Posterior vena cava (tissue), 2 donors: ENCODE data around the gene IST1. TPM values are rescaled to one million over a fixed set of nuclear protein-coding genes. Genes with fewer than 3 reads are reported as not detected.

Experiments
- DNase-seq: peaks from one replicate; pipeline ENCODE4 v3.0.0-alpha.2; 2020; ENCODE audit warnings: low spot score
- intact Hi-C, 2 donors: fragments of 100-400 bp; cut with DNase I; formaldehyde crosslinking; loops; one replicate each; pipeline versions ENCODE4 v1.14.1 to v1.14.2; 2022 to 2023
- total RNA-seq, 2 donors: library from RNA; stranded (reverse); fragmentation: NEBNext Ultra II Directional; extraction: Animal tissue kit (Norgen Biotek cat#: 25700); gene quantifications; one replicate each; pipeline ENCODE4 v1.2.1, GENCODE V29; 2021
- donor health status: DM: yes; HTN: yes; CAD: no.
- donor health status: DM: yes; HTN: yes; CAD: no.

Gene IST1
- total RNA-seq, 2 donors from 2014 or later: 105 to 117 TPM

- intact Hi-C loops: no loop called here
- DNase-seq: no peak
Observed at GRCh38 chr16:71911121-71911520, 15.8 kb downstream of the IST1 start.

GRCh38 chr16:71912534-71913275 is 17.4 kb downstream of the IST1 start:
- no peak for DNase-seq
- intact Hi-C loops: no loop called here

GRCh38 chr16:71914802-71915201 is 19.5 kb downstream of the IST1 start:
- intact Hi-C loops: no loop called here
- DNase-seq: no peak

- DNase-seq: no peak
- intact Hi-C loops: no loop called here
Observed at GRCh38 chr16:71915350-71915749, 20.0 kb downstream of the IST1 start.

- DNase-seq: no peak
- intact Hi-C loops: no loop called here
Observed at GRCh38 chr16:71916397-71916920, 21.1 kb downstream of the IST1 start.

GRCh38 chr16:71917900-71918299 is 22.6 kb downstream of the IST1 start:
- intact Hi-C loops: no loop called here
- DNase-seq: no peak

GRCh38 chr16:71919035-71919434 is 23.7 kb downstream of the IST1 start:
- no peak for DNase-seq
- intact Hi-C loops: no loop called here

GRCh38 chr16:71920658-71921057 is 25.3 kb downstream of the IST1 start:
- no peak for DNase-seq
- intact Hi-C loops: loop anchor here in 1 of 2 donors (2.0 kb wide), 1 partner anchor 20 kb away; no protein-coding TSS in a partner anchor

- no peak for DNase-seq
- intact Hi-C loops: no loop called here
Observed at GRCh38 chr16:71923941-71924690, 28.8 kb downstream of the IST1 start.

- DNase-seq: no peak
- intact Hi-C loops: no loop called here
Observed at GRCh38 chr16:71924710-71925109, 29.4 kb downstream of the IST1 start.

- intact Hi-C loops: no loop called here
- no peak for DNase-seq
Observed at GRCh38 chr16:71927383-71927782, 32.1 kb downstream of the IST1 start.

- intact Hi-C loops: no loop called here
- no peak for DNase-seq
Observed at GRCh38 chr16:71927787-71928186, 32.5 kb downstream of the IST1 start.

- intact Hi-C loops: no loop called here
- DNase-seq: no peak
Observed at GRCh38 chr16:71929048-71929447, 33.7 kb downstream of the IST1 start.

GRCh38 chr16:71930013-71930563 is 34.8 kb downstream of the IST1 start:
- intact Hi-C loops: no loop called here
- no peak for DNase-seq

GRCh38 chr16:71931001-71931400 is 35.7 kb downstream of the IST1 start:
- DNase-seq: no peak
- intact Hi-C loops: no loop called here

GRCh38 chr16:71931599-71931998 is 36.3 kb downstream of the IST1 start:
- intact Hi-C loops: no loop called here
- DNase-seq: no peak

- DNase-seq: no peak
- intact Hi-C loops: no loop called here
Observed at GRCh38 chr16:71933017-71933416, 37.7 kb downstream of the IST1 start.

GRCh38 chr16:71933913-71934695 is 38.8 kb downstream of the IST1 start:
- no peak for DNase-seq
- intact Hi-C loops: no loop called here

- intact Hi-C loops: no loop called here
- no peak for DNase-seq
Observed at GRCh38 chr16:71937868-71938510, 42.7 kb downstream of the IST1 start.
